GM19240 (cell line): ENCODE data around the gene GPR68.
"Not testable (repeated sequence)": the region's sequence is repeated elsewhere in the genome, so short reads cannot be mapped to it uniquely, and the experiment has no call there.

Experiments
- DNase-seq: peaks from one replicate; pipeline ENCODE4 v3.0.0; 2011; ENCODE audit warnings: low spot score; ENCODE audit not compliant: insufficient read length

The GPR68 gene

GRCh38 chr14:91273273-91273884 lies 28.9 kb upstream of the GPR68 start:
- DNase-seq = no peak

GRCh38 chr14:91272341-91273272 lies 28.1 kb upstream of the GPR68 start:
- no peak for DNase-seq

GRCh38 chr14:91271639-91272038 lies 27.1 kb upstream of the GPR68 start:
- no peak for DNase-seq

GRCh38 chr14:91270619-91271018 lies 26.1 kb upstream of the GPR68 start:
- DNase-seq = no peak

- DNase-seq = no peak
These were observed 25.7 kb upstream of the GPR68 start for GRCh38 chr14:91270188-91270587.

GRCh38 chr14:91269076-91269991 lies 24.8 kb upstream of the GPR68 start:
- no peak for DNase-seq

- DNase-seq = no peak
These were observed 23.5 kb upstream of the GPR68 start for GRCh38 chr14:91267965-91268437.

- not testable (repeated sequence) for DNase-seq
These were observed 21.8 kb upstream of the GPR68 start for GRCh38 chr14:91266276-91266675.

- DNase-seq = no peak
These were observed 20.9 kb upstream of the GPR68 start for GRCh38 chr14:91265404-91265803.

GRCh38 chr14:91264151-91265150 lies 19.9 kb upstream of the GPR68 start:
- DNase-seq = no peak

GRCh38 chr14:91263329-91263728 lies 18.8 kb upstream of the GPR68 start:
- no peak for DNase-seq

GRCh38 chr14:91261986-91262549 lies 17.6 kb upstream of the GPR68 start:
- DNase-seq = no peak

GRCh38 chr14:91261115-91261514 lies 16.6 kb upstream of the GPR68 start:
- DNase-seq = no peak

GRCh38 chr14:91258876-91259275 lies 14.4 kb upstream of the GPR68 start:
- no peak for DNase-seq

GRCh38 chr14:91258011-91258618 lies 13.6 kb upstream of the GPR68 start:
- no peak for DNase-seq

GRCh38 chr14:91257328-91258010 lies 13.0 kb upstream of the GPR68 start:
- no peak for DNase-seq

GRCh38 chr14:91256661-91257060 lies 12.2 kb upstream of the GPR68 start:
- no peak for DNase-seq

GRCh38 chr14:91255026-91255695 lies 10.7 kb upstream of the GPR68 start:
- DNase-seq = no peak
